ENCODE data around the gene RCAN2.

The RCAN2 gene

GRCh38 chr6:46271728-46272127 lies 219.5 kb downstream of the RCAN2 start:
- Mint-ChIP-seq H3K9me3 (no peaks in the 10 kb centered on the region), H3K27ac (no peak overlapping the region), H3K4me1 (ENCODE audit: low read depth) (no peaks in the 10 kb centered on the region), H3K27me3 (peaks cover 18% of the 10 kb centered on the region), H3K4me3 (no peak overlapping the region), H3K36me3 (ENCODE audit: low read depth) (no peaks in the 10 kb centered on the region)
- DNase-seq, result no peak

GRCh38 chr6:46271107-46271506 lies 220.1 kb downstream of the RCAN2 start:
- H3K27me3 Mint-ChIP-seq, result peaks cover 13% of the 10 kb centered on the region
- no peak overlapping the region for H3K4me3 Mint-ChIP-seq
- H3K4me1 Mint-ChIP-seq (ENCODE audit: low read depth), result no peaks in the 10 kb centered on the region
- no peak overlapping the region for H3K27ac Mint-ChIP-seq
- no peaks in the 10 kb centered on the region for H3K9me3 Mint-ChIP-seq
- DNase-seq, result no peak
- no peaks in the 10 kb centered on the region for H3K36me3 Mint-ChIP-seq (ENCODE audit: low read depth)

GRCh38 chr6:46270336-46270735 lies 220.9 kb downstream of the RCAN2 start:
- no peak for DNase-seq
- no peak overlapping the region for H3K27ac Mint-ChIP-seq
- no peaks in the 10 kb centered on the region for H3K36me3 Mint-ChIP-seq (ENCODE audit: low read depth)

DNA sequence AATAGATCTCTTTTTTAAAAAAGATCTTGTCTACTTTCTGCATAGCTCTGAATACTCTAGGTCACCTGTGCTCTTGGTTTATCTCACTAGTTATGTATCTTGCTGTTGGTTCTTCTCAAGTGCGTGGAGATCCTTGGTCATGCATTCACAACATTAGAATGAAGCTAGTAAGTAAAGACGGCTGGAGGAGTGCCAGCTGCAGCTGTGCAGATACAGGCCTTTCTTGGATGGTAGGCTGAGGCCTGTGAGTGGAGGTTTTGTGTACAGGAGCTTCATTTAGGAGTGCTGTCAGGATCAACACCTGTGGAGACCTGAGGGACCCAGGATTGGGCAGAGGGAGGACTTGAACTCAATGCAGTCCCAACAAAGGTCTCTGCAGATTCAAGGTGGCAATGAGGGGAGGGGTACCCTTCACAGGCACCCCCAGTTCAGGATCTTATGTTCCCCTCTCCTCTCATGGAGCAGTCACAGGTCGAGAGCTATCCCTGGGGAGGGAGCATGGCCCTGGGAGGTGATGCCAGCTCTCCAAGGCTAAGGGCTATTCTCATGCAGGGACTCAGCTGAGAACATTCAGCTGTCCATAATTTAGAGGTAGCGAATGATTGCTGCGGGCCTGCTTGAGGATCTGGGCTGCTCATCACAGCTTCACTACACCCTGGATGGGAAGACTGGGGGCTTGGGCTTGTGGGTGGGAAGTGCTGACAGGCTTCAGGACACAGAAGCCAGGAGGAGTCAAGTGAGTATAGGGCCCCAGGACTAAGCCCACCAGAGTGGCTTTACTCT lies 221.6 kb downstream of the RCAN2 start:
- Mint-ChIP-seq H3K36me3 (ENCODE audit: low read depth) (no peaks in the 10 kb centered on the region), H3K9me3 (no peaks in the 10 kb centered on the region), H3K4me3 (no peak overlapping the region), H3K4me1 (ENCODE audit: low read depth) (no peaks in the 10 kb centered on the region), H3K27me3 (peaks cover 6% of the 10 kb centered on the region), H3K27ac (no peak overlapping the region)
- no peak for DNase-seq

More at GRCh38 chr6:46270336-46270735, 220.9 kb downstream of the RCAN2 start:
- no peaks in the 10 kb centered on the region for H3K9me3 Mint-ChIP-seq
- H3K4me3 Mint-ChIP-seq, result no peak overlapping the region
- no peaks in the 10 kb centered on the region for H3K4me1 Mint-ChIP-seq (ENCODE audit: low read depth)
- H3K27me3 Mint-ChIP-seq, result peaks cover 7% of the 10 kb centered on the region

DNA sequence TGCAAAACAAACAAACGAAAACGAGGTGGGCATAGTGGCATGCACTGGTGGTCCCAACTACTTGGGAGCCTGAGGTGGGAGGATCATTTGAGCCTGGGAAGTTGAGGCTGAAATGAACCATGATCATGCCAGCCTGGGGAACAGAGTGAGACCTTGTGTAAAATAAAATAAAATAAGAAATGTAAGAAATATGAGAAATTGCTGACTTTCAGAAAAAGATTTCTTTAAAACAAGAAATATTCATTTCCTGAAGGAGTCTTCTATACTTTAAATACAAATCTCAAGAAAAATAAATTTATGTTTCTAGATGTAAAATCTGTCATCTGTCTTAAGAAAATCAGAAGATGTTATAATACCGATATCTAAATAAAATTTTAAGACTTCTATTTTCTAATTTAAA lies 223.7 kb downstream of the RCAN2 start:
- H3K27me3 Mint-ChIP-seq, result no peaks in the 10 kb centered on the region
- H3K27ac Mint-ChIP-seq, result no peak overlapping the region
- no peaks in the 10 kb centered on the region for H3K4me1 Mint-ChIP-seq (ENCODE audit: low read depth)
- no peak overlapping the region for H3K4me3 Mint-ChIP-seq
- no peak for DNase-seq
- H3K36me3 Mint-ChIP-seq (ENCODE audit: low read depth), result no peaks in the 10 kb centered on the region
- no peaks in the 10 kb centered on the region for H3K9me3 Mint-ChIP-seq

GRCh38 chr6:46265373-46265772 lies 225.9 kb downstream of the RCAN2 start:
- Mint-ChIP-seq H3K27me3 (no peaks in the 10 kb centered on the region), H3K9me3 (no peaks in the 10 kb centered on the region), H3K27ac (no peak overlapping the region), H3K4me3 (no peak overlapping the region), H3K4me1 (ENCODE audit: low read depth) (no peaks in the 10 kb centered on the region), H3K36me3 (ENCODE audit: low read depth) (no peaks in the 10 kb centered on the region)
- no peak for DNase-seq

DNA sequence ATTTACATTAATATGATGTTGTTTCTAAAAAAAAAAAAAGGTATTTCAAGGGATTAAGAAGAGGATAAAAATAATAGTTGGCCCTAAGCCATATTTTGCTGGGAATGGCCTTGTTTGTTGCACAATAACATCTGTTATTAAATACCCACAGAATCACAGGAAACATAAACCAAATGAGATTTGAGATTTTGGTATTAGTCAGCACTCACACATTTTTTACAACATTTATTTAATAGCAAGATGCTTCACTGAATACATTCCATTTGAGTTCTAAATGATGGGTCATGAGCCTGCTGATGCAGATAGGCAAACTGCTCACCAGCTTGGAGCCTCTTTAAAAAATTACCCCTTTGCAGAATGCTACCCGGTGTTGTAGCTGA lies 227.6 kb downstream of the RCAN2 start:
- Mint-ChIP-seq H3K27me3 (no peaks in the 10 kb centered on the region), H3K9me3 (no peaks in the 10 kb centered on the region), H3K36me3 (ENCODE audit: low read depth) (no peaks in the 10 kb centered on the region), H3K4me1 (ENCODE audit: low read depth) (no peaks in the 10 kb centered on the region), H3K4me3 (no peak overlapping the region), H3K27ac (no peak overlapping the region)
- DNase-seq, result no peak

- H3K4me1 Mint-ChIP-seq (ENCODE audit: low read depth), result no peaks in the 10 kb centered on the region
- H3K27ac Mint-ChIP-seq, result no peak overlapping the region
- no peaks in the 10 kb centered on the region for H3K36me3 Mint-ChIP-seq (ENCODE audit: low read depth)
- H3K9me3 Mint-ChIP-seq, result no peaks in the 10 kb centered on the region
- no peak overlapping the region for H3K4me3 Mint-ChIP-seq
- no peaks in the 10 kb centered on the region for H3K27me3 Mint-ChIP-seq
- DNase-seq, result no peak
Measured at GRCh38 chr6:46262928-46263706, 228.1 kb downstream of the RCAN2 start.

- DNase-seq, result no peak
- Mint-ChIP-seq H3K9me3 (no peaks in the 10 kb centered on the region), H3K27ac (no peak overlapping the region), H3K4me3 (no peak overlapping the region), H3K27me3 (peaks cover 3% of the 10 kb centered on the region), H3K4me1 (ENCODE audit: low read depth) (no peaks in the 10 kb centered on the region), H3K36me3 (ENCODE audit: low read depth) (no peaks in the 10 kb centered on the region)
Measured at GRCh38 chr6:46258249-46258648, 233.0 kb downstream of the RCAN2 start.

DNA sequence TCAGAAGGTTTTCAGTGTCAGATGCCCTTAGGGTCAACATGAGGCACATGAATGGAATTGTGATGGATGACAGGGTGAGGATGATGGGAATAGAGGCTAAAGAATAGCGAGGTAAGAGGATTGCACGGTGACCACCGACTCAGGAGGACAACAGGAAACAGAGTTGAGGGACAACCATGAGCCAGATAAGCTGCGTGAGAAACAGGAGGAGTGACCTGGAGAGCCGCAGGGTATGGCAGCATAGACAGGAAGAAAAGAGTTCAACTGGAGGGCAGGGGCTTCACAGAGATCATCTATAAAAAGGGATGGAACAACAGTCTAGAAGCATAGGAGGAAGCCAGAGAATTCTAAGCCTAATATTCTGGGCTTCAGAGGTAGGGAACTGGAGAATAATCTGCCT lies 235.7 kb downstream of the RCAN2 start:
- Mint-ChIP-seq H3K4me3 (no peak overlapping the region), H3K9me3 (no peaks in the 10 kb centered on the region), H3K4me1 (ENCODE audit: low read depth) (no peaks in the 10 kb centered on the region), H3K36me3 (ENCODE audit: low read depth) (no peaks in the 10 kb centered on the region), H3K27ac (no peak overlapping the region), H3K27me3 (peaks cover 13% of the 10 kb centered on the region)
- DNase-seq, result no peak

DNA sequence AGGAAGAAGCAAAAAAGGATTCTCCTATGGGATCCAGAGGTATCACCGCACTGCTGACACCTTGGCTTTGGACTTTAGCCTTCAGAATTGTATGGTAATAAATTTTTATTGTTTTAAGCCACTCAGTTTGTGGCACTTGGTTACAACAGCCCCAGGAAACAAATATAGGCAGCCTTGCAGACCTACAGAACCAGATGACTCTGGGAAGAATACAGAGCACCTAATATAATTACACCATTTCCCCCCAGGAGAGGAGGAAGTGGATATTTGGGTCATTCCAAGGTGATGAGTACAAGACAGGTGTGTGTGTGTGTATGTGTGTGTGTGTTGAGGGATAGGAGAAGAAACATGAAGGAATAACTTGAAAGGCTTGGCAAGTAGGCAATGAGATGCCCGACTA lies 236.3 kb downstream of the RCAN2 start:
- no peaks in the 10 kb centered on the region for H3K9me3 Mint-ChIP-seq
- H3K36me3 Mint-ChIP-seq (ENCODE audit: low read depth), result no peaks in the 10 kb centered on the region
- H3K4me1 Mint-ChIP-seq (ENCODE audit: low read depth), result no peaks in the 10 kb centered on the region
- DNase-seq, result no peak
- no peak overlapping the region for H3K4me3 Mint-ChIP-seq
- no peak overlapping the region for H3K27ac Mint-ChIP-seq
- H3K27me3 Mint-ChIP-seq, result peaks cover 13% of the 10 kb centered on the region

- Mint-ChIP-seq H3K9me3 (no peaks in the 10 kb centered on the region), H3K4me3 (no peak overlapping the region), H3K27me3 (peaks cover 13% of the 10 kb centered on the region), H3K36me3 (ENCODE audit: low read depth) (no peaks in the 10 kb centered on the region), H3K27ac (no peak overlapping the region), H3K4me1 (ENCODE audit: low read depth) (no peaks in the 10 kb centered on the region)
- DNase-seq, result no peak
Measured at GRCh38 chr6:46254331-46254730, 236.9 kb downstream of the RCAN2 start.

GRCh38 chr6:46251583-46252339 lies 239.5 kb downstream of the RCAN2 start:
- H3K4me3 Mint-ChIP-seq, result no peak overlapping the region
- peaks cover 9% of the 10 kb centered on the region for H3K27me3 Mint-ChIP-seq
- H3K4me1 Mint-ChIP-seq (ENCODE audit: low read depth), result no peaks in the 10 kb centered on the region
- DNase-seq, result no peak
- H3K27ac Mint-ChIP-seq, result no peak overlapping the region
- H3K36me3 Mint-ChIP-seq (ENCODE audit: low read depth), result no peaks in the 10 kb centered on the region
- H3K9me3 Mint-ChIP-seq, result no peaks in the 10 kb centered on the region

GRCh38 chr6:46248143-46248542 lies 243.1 kb downstream of the RCAN2 start:
- peaks cover 9% of the 10 kb centered on the region for H3K27me3 Mint-ChIP-seq
- no peaks in the 10 kb centered on the region for H3K4me1 Mint-ChIP-seq (ENCODE audit: low read depth)
- no peak for DNase-seq
- H3K4me3 Mint-ChIP-seq, result no peak overlapping the region
- no peak overlapping the region for H3K27ac Mint-ChIP-seq
- no peaks in the 10 kb centered on the region for H3K9me3 Mint-ChIP-seq
- no peaks in the 10 kb centered on the region for H3K36me3 Mint-ChIP-seq (ENCODE audit: low read depth)

- no peaks in the 10 kb centered on the region for H3K36me3 Mint-ChIP-seq (ENCODE audit: low read depth)
- no peaks in the 10 kb centered on the region for H3K9me3 Mint-ChIP-seq
- no peak for DNase-seq
- H3K27ac Mint-ChIP-seq, result no peak overlapping the region
- H3K4me1 Mint-ChIP-seq (ENCODE audit: low read depth), result no peaks in the 10 kb centered on the region
- no peak overlapping the region for H3K4me3 Mint-ChIP-seq
- H3K27me3 Mint-ChIP-seq, result peaks cover 7% of the 10 kb centered on the region
Measured at GRCh38 chr6:46246727-46247126, 244.5 kb downstream of the RCAN2 start.

Measured in activated T-cell treated with anti-CD3 and anti-CD28 coated beads, Interleukin-2, amount 50 U/mL, for 24 hours (primary cell).